BLaER1 (cell line): ENCODE measurements around the gene ZCCHC24.

ENCODE experiments used
- H3K27ac ChIP-seq: shearing (Covaris generic); formaldehyde crosslinking; 2 replicates; pipeline ENCODE4 v1.8.1; 2022
- H3K27me3 ChIP-seq: shearing (Covaris generic); formaldehyde crosslinking; 2 replicates; pipeline ENCODE4 v1.8.1; 2022
- H3K36me3 ChIP-seq: shearing (Covaris generic); formaldehyde crosslinking; 2 replicates; pipeline ENCODE4 v1.8.1; 2022
- H3K4me1 ChIP-seq: shearing (Covaris generic); formaldehyde crosslinking; 2 replicates; pipeline ENCODE4 v1.8.1; 2022
- H3K4me2 ChIP-seq: shearing (Covaris generic); formaldehyde crosslinking; 2 replicates; pipeline ENCODE4 v1.8.1; 2022
- H3K4me3 ChIP-seq: shearing (Covaris generic); formaldehyde crosslinking; 2 replicates; pipeline ENCODE4 v1.8.1; 2022
- H3K9ac ChIP-seq: shearing (Covaris generic); formaldehyde crosslinking; 2 replicates; pipeline ENCODE4 v1.8.1; 2022
- H3K9me3 ChIP-seq: shearing (Covaris generic); formaldehyde crosslinking; 2 replicates; pipeline ENCODE4 v1.8.1; 2022
- H4K20me1 ChIP-seq: shearing (Covaris generic); formaldehyde crosslinking; 2 replicates; pipeline ENCODE4 v1.8.1; 2022
- Cebpa-rat ChIP-seq: shearing (Covaris generic); IDR thresholded peaks from 2 replicates; pipeline ENCODE4 v1.8.1; 2022

ZCCHC24 gene

DNA sequence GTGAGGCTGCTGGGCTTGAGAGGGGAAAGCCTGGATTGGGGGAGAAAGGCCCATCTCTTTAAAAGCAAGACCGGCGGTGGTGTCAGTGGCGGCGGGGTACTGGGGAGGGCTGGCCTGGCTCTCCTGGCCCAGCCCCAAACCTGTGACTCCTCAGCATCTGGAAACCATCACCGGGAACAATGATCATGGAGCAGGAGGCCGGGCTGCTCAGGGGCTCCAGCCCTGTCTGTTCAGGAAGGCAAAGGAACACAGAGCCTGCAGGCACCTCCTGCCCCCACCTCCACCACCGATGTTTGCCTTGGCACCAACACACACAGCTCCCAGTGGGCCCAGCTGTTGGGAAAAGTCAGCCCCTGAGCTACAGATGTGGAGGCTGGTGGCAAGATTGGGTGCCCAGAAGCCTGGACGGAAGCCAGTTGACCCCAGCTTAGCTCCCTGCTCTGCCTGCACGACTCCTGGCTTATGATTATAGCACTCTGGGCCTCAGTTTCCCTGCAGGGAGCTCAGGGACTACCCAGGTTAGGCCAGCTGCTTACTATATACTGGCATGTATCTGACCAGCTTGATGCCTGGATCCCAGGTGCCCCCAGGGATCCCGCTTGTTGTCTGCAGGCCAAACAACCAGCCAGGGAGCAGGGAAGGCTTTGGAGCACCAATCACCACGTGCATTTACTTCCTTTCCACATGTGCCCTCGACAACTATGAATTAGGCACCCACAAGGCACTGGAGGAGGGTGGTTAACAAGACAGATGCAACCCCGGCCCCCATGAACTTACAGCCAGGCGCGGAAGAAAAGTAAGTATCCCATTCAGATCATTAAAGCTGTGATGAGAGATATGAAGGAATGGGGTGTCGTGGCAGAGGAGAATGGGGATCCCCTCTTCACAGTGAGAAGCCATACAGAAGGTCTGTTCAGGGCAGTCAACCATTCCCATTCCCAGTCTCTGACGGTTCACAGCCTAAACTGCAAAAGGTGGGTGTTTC, 37.3 kb downstream of the ZCCHC24 start:
- H3K4me3 ChIP-seq, result no peak overlapping the region
- H4K20me1 ChIP-seq, result 0 out of 2 replicates have a peak, but pooled peaks cover 6% of the 10 kb centered on the region
- no peaks in the 10 kb centered on the region for H3K4me1 ChIP-seq
- peak overlapping the region; percentile 62; the same call in 1 of the 2 replicates for H3K9ac ChIP-seq
- H3K27ac ChIP-seq, result no peak overlapping the region; the same call in none of the 2 replicates
- TF ChIP-seq Cebpa-rat, result no peak
- no peaks in the 10 kb centered on the region for H3K27me3 ChIP-seq
- H3K9me3 ChIP-seq, result no peaks in the 10 kb centered on the region
- H3K36me3 ChIP-seq, result no peaks in the 10 kb centered on the region
- no peak overlapping the region for H3K4me2 ChIP-seq

DNA sequence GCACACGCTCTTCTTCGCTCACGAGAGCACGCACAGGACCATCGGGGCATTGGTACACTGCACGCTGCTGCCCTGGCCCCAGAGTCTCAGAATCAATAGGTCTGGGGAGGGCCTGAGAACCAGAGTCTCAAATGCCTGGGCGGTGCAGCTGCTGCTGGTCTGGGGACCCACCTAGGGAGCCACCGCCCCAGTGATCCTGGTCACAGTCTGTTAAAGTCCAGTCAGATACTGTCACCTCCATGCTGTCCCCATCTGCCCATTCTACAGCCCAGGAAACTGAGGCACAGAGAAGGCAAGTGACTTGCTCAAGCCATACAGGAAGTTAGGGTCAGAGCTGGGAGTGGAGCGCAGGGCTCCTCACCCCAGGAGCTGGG, 38.0 kb downstream of the ZCCHC24 start:
- TF ChIP-seq Cebpa-rat, result no peak
- peak overlapping the region; percentile 62 for H3K9ac ChIP-seq
- H3K4me1 ChIP-seq, result no peaks in the 10 kb centered on the region
- H3K9me3 ChIP-seq, result no peaks in the 10 kb centered on the region
- no peak overlapping the region for H3K4me2 ChIP-seq
- H3K27ac ChIP-seq, result no peak overlapping the region; the same call in none of the 2 replicates
- H3K27me3 ChIP-seq, result no peaks in the 10 kb centered on the region
- no peaks in the 10 kb centered on the region for H3K36me3 ChIP-seq
- H3K4me3 ChIP-seq, result no peak overlapping the region
- H4K20me1 ChIP-seq, result 0 out of 2 replicates have a peak, but pooled peaks cover 6% of the 10 kb centered on the region

- no peaks in the 10 kb centered on the region for H3K9me3 ChIP-seq
- H3K4me3 ChIP-seq, result no peak overlapping the region
- 0 out of 2 replicates have a peak, but pooled peaks cover 6% of the 10 kb centered on the region for H4K20me1 ChIP-seq
- no peak for TF ChIP-seq Cebpa-rat
- H3K27me3 ChIP-seq, result no peaks in the 10 kb centered on the region
- no peak overlapping the region; the same call in none of the 2 replicates for H3K27ac ChIP-seq
- H3K9ac ChIP-seq, result peak overlapping the region; percentile 62
- H3K4me1 ChIP-seq, result no peaks in the 10 kb centered on the region; the same call in 1 of the 2 replicates
- no peaks in the 10 kb centered on the region for H3K36me3 ChIP-seq
- H3K4me2 ChIP-seq, result no peak overlapping the region
Measured at GRCh38 chr10:79406683-79407422, 38.6 kb downstream of the ZCCHC24 start.

DNA sequence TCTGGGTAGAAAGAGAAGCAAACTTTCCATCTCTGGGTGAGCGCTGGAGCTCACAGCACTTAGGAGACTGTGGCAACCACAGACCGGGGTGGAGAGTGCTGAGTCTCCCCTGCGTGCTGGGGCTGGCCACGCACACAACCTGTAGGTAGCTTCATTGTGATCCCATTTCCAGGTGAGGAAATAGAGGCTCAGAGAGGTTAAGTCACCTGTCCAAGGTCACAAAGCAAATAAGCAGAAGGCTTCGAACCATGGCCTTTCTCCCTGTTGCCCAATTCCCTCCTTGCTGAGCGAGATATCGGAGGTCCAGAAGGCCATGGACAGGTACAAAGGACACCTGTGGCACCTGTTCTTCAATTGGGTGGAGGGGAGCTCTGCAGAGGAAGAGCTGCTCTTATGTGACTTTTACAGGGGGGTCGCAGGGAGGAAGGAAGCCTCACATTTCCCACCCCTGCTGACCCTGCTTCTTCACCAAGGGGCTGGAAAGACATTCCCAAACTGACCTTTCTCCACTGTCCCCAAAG, 39.4 kb downstream of the ZCCHC24 start:
- 0 out of 2 replicates have a peak overlapping the region, but pooled peaks have one; percentile 26 for H3K9ac ChIP-seq
- no peaks in the 10 kb centered on the region for H3K9me3 ChIP-seq

DNA sequence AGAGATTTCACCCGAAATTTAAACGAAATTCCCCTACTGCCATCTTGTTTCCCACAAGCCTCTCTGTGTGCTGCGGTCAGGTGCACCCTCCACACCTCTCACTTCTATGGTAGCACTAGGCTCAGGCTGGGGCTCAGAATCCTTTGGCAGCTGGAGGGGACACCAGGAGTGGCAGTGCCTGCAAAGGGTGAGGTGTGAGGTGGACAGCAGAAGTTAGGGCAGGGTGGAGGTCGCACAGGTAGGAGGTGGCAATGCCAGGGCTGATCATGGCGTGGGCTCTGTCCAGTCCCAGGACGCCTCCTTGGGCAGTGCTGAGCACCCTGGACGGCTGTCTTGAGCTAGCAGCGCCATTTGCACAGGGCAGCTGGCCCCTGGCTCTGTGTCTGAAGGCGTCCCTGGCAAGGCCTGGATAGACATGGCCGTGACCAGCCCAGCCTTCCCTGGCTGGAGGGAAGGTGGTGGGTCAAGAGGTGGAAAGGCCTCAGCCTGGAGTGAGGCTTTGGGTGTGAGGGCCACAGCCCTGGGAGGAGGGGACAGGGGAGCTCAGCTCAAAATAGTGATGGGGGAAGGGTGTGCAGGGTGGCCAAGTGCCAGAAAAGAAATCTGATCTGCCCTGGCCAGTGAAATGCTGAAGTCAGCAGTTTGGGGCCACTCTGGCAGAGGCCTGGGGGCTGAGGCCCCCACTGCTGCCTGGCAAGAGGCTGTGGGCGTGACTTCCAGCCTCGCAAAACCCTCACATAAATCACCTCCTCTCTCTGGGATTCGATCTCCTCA, 40.0 kb downstream of the ZCCHC24 start:
- Histone ChIP-seq H3K4me2 (no peak overlapping the region), H3K9me3 (no peaks in the 10 kb centered on the region), H3K27me3 (no peaks in the 10 kb centered on the region), H3K9ac (peak overlapping the region; percentile 38; the same call in 1 of the 2 replicates), H3K36me3 (no peaks in the 10 kb centered on the region), H3K27ac (peak overlapping the region; percentile 80), H3K4me1 (no peaks in the 10 kb centered on the region; the same call in 1 of the 2 replicates), H4K20me1 (peaks cover 6% of the 10 kb centered on the region; the same call in 1 of the 2 replicates), H3K4me3 (no peak overlapping the region)
- no peak for TF ChIP-seq Cebpa-rat

More for the DNA sequence above, 39.4 kb downstream of the ZCCHC24 start:
- 0 out of 2 replicates have a peak, but pooled peaks cover 6% of the 10 kb centered on the region for H4K20me1 ChIP-seq
- no peaks in the 10 kb centered on the region for H3K36me3 ChIP-seq
- no peak for TF ChIP-seq Cebpa-rat
- no peaks in the 10 kb centered on the region; the same call in 1 of the 2 replicates for H3K4me1 ChIP-seq
- H3K27ac ChIP-seq, result peak overlapping the region; percentile 80; the same call in 1 of the 2 replicates
- H3K4me2 ChIP-seq, result no peak overlapping the region
- no peak overlapping the region for H3K4me3 ChIP-seq
- H3K27me3 ChIP-seq, result no peaks in the 10 kb centered on the region

DNA sequence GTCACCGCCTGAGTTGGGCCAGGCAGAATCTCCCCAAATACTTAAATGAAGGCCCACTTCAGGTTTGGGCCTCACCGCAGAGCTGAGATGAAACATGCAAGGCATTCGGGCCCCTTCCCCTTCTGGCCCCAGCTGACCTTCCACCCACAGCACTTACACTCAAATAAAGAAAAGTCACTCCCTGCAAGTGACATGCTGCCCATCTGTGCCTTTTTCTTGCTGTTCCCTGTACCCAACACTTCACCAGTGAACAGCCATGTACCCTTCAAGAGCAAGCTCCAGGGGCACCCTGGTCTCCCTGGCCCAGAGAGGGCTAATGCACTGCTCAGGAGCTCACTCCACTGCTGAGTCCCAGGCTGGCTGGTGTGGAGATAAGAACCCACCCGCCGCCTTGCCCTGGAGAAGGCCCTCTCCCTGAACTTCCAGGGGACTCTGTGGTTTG, 40.7 kb downstream of the ZCCHC24 start:
- Histone ChIP-seq H3K4me2 (no peak overlapping the region), H3K27ac (peak overlapping the region; percentile 80), H3K9ac (peak overlapping the region; percentile 38; the same call in 1 of the 2 replicates), H3K27me3 (no peaks in the 10 kb centered on the region), H3K4me1 (no peaks in the 10 kb centered on the region; the same call in 1 of the 2 replicates), H4K20me1 (peaks cover 13% of the 10 kb centered on the region; the same call in 1 of the 2 replicates), H3K4me3 (no peak overlapping the region; the same call in 1 of the 2 replicates), H3K9me3 (no peaks in the 10 kb centered on the region), H3K36me3 (no peaks in the 10 kb centered on the region)
- TF ChIP-seq Cebpa-rat, result no peak

DNA sequence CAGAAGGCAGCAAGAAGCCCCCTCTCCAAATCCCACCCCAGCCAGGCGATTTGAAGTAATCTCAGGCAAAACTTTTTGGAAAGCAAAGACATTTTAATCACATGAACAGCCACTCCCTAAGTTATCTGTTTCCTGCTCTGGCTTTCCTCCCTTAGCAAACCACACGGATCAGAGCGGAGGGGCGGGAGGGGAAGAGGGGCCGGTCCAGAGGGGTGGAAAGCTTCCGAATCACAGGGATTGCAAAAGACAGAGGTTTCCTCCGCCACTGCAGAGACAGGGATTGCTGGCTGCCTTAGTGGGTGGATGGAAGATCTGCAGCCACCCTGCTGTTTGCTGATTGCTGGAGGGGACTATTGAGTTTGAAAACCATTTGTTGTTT, 41.2 kb downstream of the ZCCHC24 start:
- peak overlapping the region; percentile 74 for H3K9ac ChIP-seq
- peaks cover 13% of the 10 kb centered on the region; the same call in 1 of the 2 replicates for H4K20me1 ChIP-seq
- no peak for TF ChIP-seq Cebpa-rat

DNA sequence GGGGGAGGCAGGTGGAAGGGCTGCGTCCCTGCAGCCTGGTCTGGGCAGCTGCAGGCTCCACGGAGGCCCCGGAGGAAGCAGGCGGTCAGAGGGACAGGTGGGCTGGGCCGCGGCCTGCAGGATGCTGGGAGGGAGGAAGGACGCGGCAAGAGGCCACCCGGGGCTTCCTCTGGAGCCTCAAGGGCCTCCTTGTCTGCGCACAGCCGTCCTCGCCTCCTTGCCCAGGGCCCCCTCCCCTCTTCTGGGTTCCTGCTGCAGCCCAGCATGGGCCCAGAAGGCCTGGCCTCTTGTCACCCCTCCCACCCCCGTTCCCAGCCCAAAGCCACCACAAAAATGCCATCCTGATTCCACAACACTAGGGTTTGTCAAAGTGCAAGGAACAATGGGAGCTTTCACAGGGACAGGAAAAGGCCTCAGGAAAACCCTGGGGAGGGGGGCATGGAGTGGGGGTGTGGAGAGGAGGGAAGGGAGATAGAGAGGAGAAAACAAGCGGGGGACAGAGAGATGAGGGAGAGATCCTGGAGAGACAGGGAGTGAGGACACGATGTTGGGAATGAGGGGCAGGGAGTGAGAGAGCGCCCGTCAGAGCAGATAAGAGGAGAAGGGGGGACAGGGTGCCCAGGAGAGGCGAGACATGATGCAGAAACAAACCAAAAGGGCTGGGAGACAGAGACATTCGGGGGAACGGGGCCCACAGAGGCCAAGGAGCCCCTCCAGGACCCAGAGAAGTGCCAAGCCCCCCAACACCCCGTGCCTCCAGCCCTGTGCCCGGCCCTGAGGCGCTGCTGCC, 41.8 kb downstream of the ZCCHC24 start:
- Histone ChIP-seq H3K9me3 (no peaks in the 10 kb centered on the region), H3K4me2 (no peak overlapping the region)

More for the DNA sequence above, 41.2 kb downstream of the ZCCHC24 start:
- H3K4me1 ChIP-seq, result no peaks in the 10 kb centered on the region; the same call in 1 of the 2 replicates
- H3K9me3 ChIP-seq, result no peaks in the 10 kb centered on the region
- H3K4me2 ChIP-seq, result no peak overlapping the region
- no peaks in the 10 kb centered on the region for H3K27me3 ChIP-seq
- H3K36me3 ChIP-seq, result no peaks in the 10 kb centered on the region
- peak overlapping the region; percentile 33 for H3K4me3 ChIP-seq
- H3K27ac ChIP-seq, result peak overlapping the region; percentile 80

More for the DNA sequence above, 41.8 kb downstream of the ZCCHC24 start:
- H3K4me1 ChIP-seq, result no peaks in the 10 kb centered on the region; the same call in 1 of the 2 replicates
- H3K9ac ChIP-seq, result peak overlapping the region; percentile 74
- H3K27ac ChIP-seq, result peak overlapping the region; percentile 80
- peak overlapping the region; percentile 33 for H3K4me3 ChIP-seq
- peaks cover 13% of the 10 kb centered on the region; the same call in 1 of the 2 replicates for H4K20me1 ChIP-seq
- TF ChIP-seq Cebpa-rat, result no peak
- H3K27me3 ChIP-seq, result no peaks in the 10 kb centered on the region
- no peaks in the 10 kb centered on the region for H3K36me3 ChIP-seq
